Stomach (tissue), 4 donors: ENCODE measurements around the gene NANS.

Source experiments
- EP300 ChIP-seq: sonication (generic); formaldehyde crosslinking; IDR thresholded peaks from one replicate; pipeline ENCODE4 v1.6.1; 2017; ENCODE audit warnings: antibody characterized with exemption
- POLR2A ChIP-seq, 4 donors: fragments of 450-650 bp; IDR thresholded peaks; one replicate each; pipeline ENCODE4 v1.6.1; 2016; ENCODE audit warnings: antibody characterized with exemption in 4 of 4, control low read depth in 2 of 4, mild to moderate bottlenecking in 1 of 4, moderate library complexity in 1 of 4
- POLR2AphosphoS5 ChIP-seq, 3 donors: sonication (generic); formaldehyde crosslinking; IDR thresholded peaks; one replicate each; pipeline ENCODE4 v1.6.1; 2016; ENCODE audit warnings: antibody characterized with exemption in 3 of 3
- TF ChIP-seq, protein P1 (sequence below), 7 experiments: fragments of 450-650 bp in 4 of 7; fragments of 200-600 bp in 3 of 7; sonication (generic) in 3 of 7; IDR thresholded peaks; one replicate each; pipeline ENCODE4 v1.5.1; 2016 to 2019; ENCODE audit warnings: antibody characterized with exemption in 7 of 7, control low read depth in 2 of 7, mild to moderate bottlenecking in 1 of 7

DNA sequence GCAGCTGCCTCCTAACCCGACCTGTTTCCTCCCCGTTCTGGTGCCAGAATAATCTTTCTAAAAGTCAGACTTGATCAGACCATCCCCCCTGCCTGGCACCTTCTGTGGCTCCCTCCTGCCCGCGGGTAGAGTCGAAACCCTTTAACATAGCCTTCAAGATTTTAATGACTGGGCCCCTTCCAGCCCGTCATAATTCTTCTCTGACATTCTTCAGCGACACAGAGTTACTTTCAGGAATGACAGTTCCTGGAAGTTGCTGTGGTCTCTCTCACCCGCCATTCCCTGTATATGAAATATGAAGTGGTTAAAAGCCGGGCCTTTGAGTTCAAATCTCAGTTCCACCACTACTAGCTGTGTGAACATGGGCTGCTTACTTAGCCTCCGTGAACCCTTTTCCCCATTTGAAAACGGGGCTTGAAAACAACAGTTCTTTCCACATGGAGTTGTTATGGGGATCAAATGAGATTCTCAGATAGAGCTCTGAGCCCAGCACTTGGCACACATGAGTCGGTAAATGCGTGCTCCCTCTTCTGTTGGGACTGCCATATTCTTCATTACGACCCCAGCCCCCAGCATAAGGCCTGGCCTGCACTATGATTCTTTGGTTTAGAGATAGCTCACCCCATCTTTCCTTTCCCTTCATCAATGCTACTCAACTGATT, 737 bp downstream of the NANS start:
- TF ChIP-seq, protein P1, sequence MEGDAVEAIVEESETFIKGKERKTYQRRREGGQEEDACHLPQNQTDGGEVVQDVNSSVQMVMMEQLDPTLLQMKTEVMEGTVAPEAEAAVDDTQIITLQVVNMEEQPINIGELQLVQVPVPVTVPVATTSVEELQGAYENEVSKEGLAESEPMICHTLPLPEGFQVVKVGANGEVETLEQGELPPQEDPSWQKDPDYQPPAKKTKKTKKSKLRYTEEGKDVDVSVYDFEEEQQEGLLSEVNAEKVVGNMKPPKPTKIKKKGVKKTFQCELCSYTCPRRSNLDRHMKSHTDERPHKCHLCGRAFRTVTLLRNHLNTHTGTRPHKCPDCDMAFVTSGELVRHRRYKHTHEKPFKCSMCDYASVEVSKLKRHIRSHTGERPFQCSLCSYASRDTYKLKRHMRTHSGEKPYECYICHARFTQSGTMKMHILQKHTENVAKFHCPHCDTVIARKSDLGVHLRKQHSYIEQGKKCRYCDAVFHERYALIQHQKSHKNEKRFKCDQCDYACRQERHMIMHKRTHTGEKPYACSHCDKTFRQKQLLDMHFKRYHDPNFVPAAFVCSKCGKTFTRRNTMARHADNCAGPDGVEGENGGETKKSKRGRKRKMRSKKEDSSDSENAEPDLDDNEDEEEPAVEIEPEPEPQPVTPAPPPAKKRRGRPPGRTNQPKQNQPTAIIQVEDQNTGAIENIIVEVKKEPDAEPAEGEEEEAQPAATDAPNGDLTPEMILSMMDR (IDR thresholded peaks at IDR 0.05) = no peak
- no peak for TF ChIP-seq POLR2A (IDR thresholded peaks at IDR 0.05)
- TF ChIP-seq EP300 = no peak
- no peak for TF ChIP-seq POLR2AphosphoS5 (IDR thresholded peaks at IDR 0.05)
